MM.1S (cell line): ENCODE results near the gene FBLN2.

Experiments used
- EZH2 ChIP-seq: fragments of 300-600 bp; sonication (generic); optimal IDR thresholded peaks from 2 replicates; pipeline ENCODE3; 2017; ENCODE audit warnings: low read depth, mild to moderate bottlenecking, antibody characterized with exemption, low read length, mixed read lengths
- TF ChIP-seq, protein P1 (sequence below): fragments of 300-600 bp; sonication (generic); IDR thresholded peaks from 2 replicates; pipeline ENCODE4 v1.5.1; 2016; ENCODE audit warnings: antibody characterized with exemption, low read length, mixed read lengths

DNA sequence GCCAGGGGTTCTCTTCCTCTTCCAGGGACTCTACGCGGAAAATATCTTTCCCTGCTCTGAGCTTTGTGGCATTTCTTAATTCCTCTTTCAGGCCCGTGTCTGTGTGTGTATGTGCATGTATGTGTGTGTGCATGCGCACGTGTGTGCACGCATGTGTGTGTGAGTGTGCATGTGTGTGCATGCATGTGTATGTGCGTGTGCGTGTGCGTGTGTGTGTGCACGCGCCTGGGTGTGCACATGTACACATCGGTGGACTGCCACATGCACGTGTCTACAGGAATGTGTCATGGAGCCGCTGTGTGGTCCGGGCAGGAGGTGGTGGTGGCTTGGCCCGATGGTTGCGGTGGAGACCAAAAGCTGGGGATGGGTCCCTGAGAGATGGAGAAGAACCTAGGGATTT is 133.0 kb downstream of the FBLN2 start:
- no peak for TF ChIP-seq EZH2
- TF ChIP-seq, protein P1, sequence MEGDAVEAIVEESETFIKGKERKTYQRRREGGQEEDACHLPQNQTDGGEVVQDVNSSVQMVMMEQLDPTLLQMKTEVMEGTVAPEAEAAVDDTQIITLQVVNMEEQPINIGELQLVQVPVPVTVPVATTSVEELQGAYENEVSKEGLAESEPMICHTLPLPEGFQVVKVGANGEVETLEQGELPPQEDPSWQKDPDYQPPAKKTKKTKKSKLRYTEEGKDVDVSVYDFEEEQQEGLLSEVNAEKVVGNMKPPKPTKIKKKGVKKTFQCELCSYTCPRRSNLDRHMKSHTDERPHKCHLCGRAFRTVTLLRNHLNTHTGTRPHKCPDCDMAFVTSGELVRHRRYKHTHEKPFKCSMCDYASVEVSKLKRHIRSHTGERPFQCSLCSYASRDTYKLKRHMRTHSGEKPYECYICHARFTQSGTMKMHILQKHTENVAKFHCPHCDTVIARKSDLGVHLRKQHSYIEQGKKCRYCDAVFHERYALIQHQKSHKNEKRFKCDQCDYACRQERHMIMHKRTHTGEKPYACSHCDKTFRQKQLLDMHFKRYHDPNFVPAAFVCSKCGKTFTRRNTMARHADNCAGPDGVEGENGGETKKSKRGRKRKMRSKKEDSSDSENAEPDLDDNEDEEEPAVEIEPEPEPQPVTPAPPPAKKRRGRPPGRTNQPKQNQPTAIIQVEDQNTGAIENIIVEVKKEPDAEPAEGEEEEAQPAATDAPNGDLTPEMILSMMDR: no peak
